Measurements from ENCODE around the gene CTU2. TPM values are rescaled to one million over a fixed set of nuclear protein-coding genes. Genes with fewer than 3 reads are reported as not detected.

The CTU2 gene
- total and polyA plus RNA-seq, 2 of the 4 experiments (the other 2 are of a cell fraction): 12.9 to 18.4 TPM

DNA sequence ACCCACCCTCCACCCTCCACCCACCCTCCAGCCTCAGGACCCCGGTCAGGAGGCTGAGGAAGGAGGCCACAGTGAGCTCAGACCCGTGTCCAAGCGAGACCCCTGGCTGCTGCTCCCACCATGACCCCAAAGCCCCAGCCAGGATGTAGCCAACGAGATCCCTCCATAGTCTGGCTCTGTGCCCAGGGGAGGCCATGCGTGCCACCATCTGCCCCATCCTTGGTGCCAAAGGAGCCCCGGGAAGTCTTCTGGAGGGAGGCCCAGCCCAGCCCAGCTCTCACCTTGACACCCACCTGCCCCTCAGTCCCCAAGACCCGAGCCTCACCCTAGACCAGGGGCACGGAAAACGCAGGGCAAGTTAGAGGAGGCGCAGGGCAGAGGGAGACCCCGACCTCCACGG, 44.6 kb downstream of the CTU2 start:
- Histone ChIP-seq H3K4me3 (ENCODE audit: insufficient read depth, low read depth, low read length) (no peak overlapping the region), H3K4ac (ENCODE audit: low read depth, low read length) (no peak overlapping the region), H3K27me3 (ENCODE audit: control insufficient read depth, insufficient read depth, low read length) (no peaks in the 10 kb centered on the region), H2AK5ac (ENCODE audit: low read depth, low read length) (no peak overlapping the region), H3K79me1 (ENCODE audit: low read depth in 1 of 2, low read length in 2 of 2) (peaks cover 13 to 85% of the 10 kb centered on the region in 2 experiments), H4K20me1 (ENCODE audit: insufficient read depth, low read length) (peaks cover 86% of the 10 kb centered on the region), H2BK15ac (ENCODE audit: low read depth, low read length) (no peak overlapping the region), H3K4me1 (ENCODE audit: control insufficient read depth, insufficient read depth, low read length) (peaks cover 16% of the 10 kb centered on the region), H3K14ac (replicated peaks; ENCODE audit: low read depth, low read length) (no peak overlapping the region), H2AK9ac (replicated peaks; ENCODE audit: low read depth, low read length, poor library complexity) (peak overlapping the region; percentile 24), H3K56ac (ENCODE audit: extremely low read depth, insufficient read depth, low read length) (no peak overlapping the region), H3K9ac (ENCODE audit: low read depth, low read length) (no peak overlapping the region), H3K9me1 (ENCODE audit: insufficient read depth, low read length) (peaks cover 13% of the 10 kb centered on the region), H2BK120ac (ENCODE audit: low read depth, low read length) (no peak overlapping the region), H4K91ac (ENCODE audit: insufficient read depth, low read depth, low read length) (no peak overlapping the region), H3K27ac (ENCODE audit: insufficient read depth, low read length) (no peak overlapping the region), H3K4me2 (ENCODE audit: low read depth, low read length) (no peak overlapping the region), H2BK20ac (ENCODE audit: low read depth, low read length) (no peak overlapping the region), H4K8ac (ENCODE audit: low read depth in 2 of 2, low read length in 2 of 2) (no peak overlapping the region), H2AFZ (replicated peaks; ENCODE audit: low read length, poor library complexity) (peak overlapping the region; percentile 32), H2BK5ac (ENCODE audit: low read depth, low read length, poor library complexity, severe bottlenecking) (no peak overlapping the region), H3K9me3 (ENCODE audit: control insufficient read depth, insufficient read depth, low read length) (no peaks in the 10 kb centered on the region), H3K36me3 (ENCODE audit: control insufficient read depth, insufficient read depth, low read length) (peaks cover 6% of the 10 kb centered on the region; the same call in 1 of the 2 replicates), H4K5ac (ENCODE audit: low read depth, low read length) (no peak overlapping the region), H3K18ac (ENCODE audit: low read depth, low read length) (no peak overlapping the region), H3K23ac (ENCODE audit: low read depth, low read length) (no peak overlapping the region)
- in situ Hi-C loops (cut with MboI; ENCODE audit: low sequenced_read_pairs) (no loop called here), intact Hi-C loops (cut with micrococcal nuclease) (no loop called here), dilution Hi-C loops (cut with HindIII; ENCODE audit: low sequenced_read_pairs, unreplicated experiment) (no loop called here)
- TF ChIP-seq SMC3 (IDR thresholded peaks at IDR 0.05; ENCODE audit: low read depth, low read length) (no peak), RCOR1 (IDR thresholded peaks at IDR 0.05; ENCODE audit: insufficient replicate concordance, low read length) (no peak), RFX5 (IDR thresholded peaks at IDR 0.05; ENCODE audit: low read depth, low read length) (no peak), MAZ (IDR thresholded peaks at IDR 0.05; ENCODE audit: borderline replicate concordance, low read depth, low read length) (no peak), CHD1 (IDR thresholded peaks at IDR 0.05; ENCODE audit: low read depth, low read length) (no peak), NFE2L2 (IDR thresholded peaks at IDR 0.05; ENCODE audit: low read depth, low read length) (no peak), FOS (IDR thresholded peaks at IDR 0.05; ENCODE audit: low read depth, low read length) (no peak)
- ChIA-PET POLR2A (ENCODE audit: unreplicated experiment) (no interaction called here), CTCF (interaction anchor here (0.7 kb wide), 1 partner anchor 416 kb away, joined by 3 read pairs; no protein-coding TSS in a partner anchor)
- WGBS, 2 experiments (ENCODE audit: extremely low coverage in 2 of 2, insufficient read length in 1 of 2): 64% methylated on average over 8 of the region's 12 CpGs; no CpG with 5 or more reads in 1 of the 2 experiments
- ATAC-seq (ENCODE audit: low read depth): no peak
- no TSS peak for BruUV-seq (replicated peaks)
- DNase-seq: no peak

Data from IMR-90 (cell line).